Liver (tissue), 9 donors: ENCODE measurements around the gene ABAT. TPM values are rescaled to one million over a fixed set of nuclear protein-coding genes. Genes with fewer than 3 reads are reported as not detected.
"Not testable (repeated sequence)": the region's sequence is repeated elsewhere in the genome, so short reads cannot be mapped to it uniquely, and the experiment has no call there.

ENCODE experiments used
- DNase-seq: peaks from one replicate; pipeline ENCODE4 v3.0.0-alpha.2; 2017; ENCODE audit warnings: low spot score
- H3K27ac ChIP-seq, 2 donors: one replicate each; pipeline ENCODE4 v1.7.0; 2013; ENCODE audit warnings: inconsistent platforms in 2 of 2, low read length in 2 of 2, control low read depth in 1 of 2, low read depth in 1 of 2, mild to moderate bottlenecking in 1 of 2
- H3K27me3 ChIP-seq, 4 donors: one replicate each; pipeline versions ENCODE4 v1.6.1 to v1.7.0; 2013; ENCODE audit warnings: low read length in 3 of 4, inconsistent platforms in 1 of 4, mild to moderate bottlenecking in 1 of 4, moderate library complexity in 1 of 4; ENCODE audit not compliant: control insufficient read depth in 4 of 4, insufficient read depth in 4 of 4
- H3K36me3 ChIP-seq, 4 donors: one replicate each; pipeline versions ENCODE4 v1.6.1 to v1.7.0; 2013; ENCODE audit warnings: low read length in 3 of 4, mild to moderate bottlenecking in 3 of 4, low read depth in 1 of 4, moderate library complexity in 1 of 4; ENCODE audit not compliant: control insufficient read depth in 4 of 4, insufficient read depth in 3 of 4
- H3K4me1 ChIP-seq, 4 donors: one replicate each; pipeline versions ENCODE4 v1.6.1 to v1.7.0; 2013; ENCODE audit warnings: low read length in 3 of 4, mild to moderate bottlenecking in 3 of 4, moderate library complexity in 1 of 4; ENCODE audit not compliant: control insufficient read depth in 4 of 4, insufficient read depth in 4 of 4
- H3K4me3 ChIP-seq, 3 donors: one replicate each; pipeline versions ENCODE4 v1.6.1 to v1.7.0; 2013; ENCODE audit warnings: low read length in 3 of 3, control low read depth in 1 of 3, low read depth in 1 of 3, mild to moderate bottlenecking in 1 of 3
- H3K9ac ChIP-seq, 2 donors: one replicate each; pipeline ENCODE4 v1.7.0; 2013; ENCODE audit warnings: low read length in 2 of 2, mild to moderate bottlenecking in 2 of 2, moderate library complexity in 2 of 2, control low read depth in 1 of 2, low read depth in 1 of 2
- H3K9me3 ChIP-seq, 4 donors: one replicate each; pipeline versions ENCODE4 v1.6.1 to v1.7.0; 2013; ENCODE audit warnings: low read length in 3 of 4; ENCODE audit not compliant: control insufficient read depth in 4 of 4
- FOXA2 ChIP-seq: IDR thresholded peaks from 2 replicates; pipeline ENCODE4 v1.6.1; 2016; ENCODE audit warnings: antibody characterized with exemption
- GABPA ChIP-seq, 2 donors: IDR thresholded peaks in 1 of 2; conservative IDR thresholded peaks in 1 of 2; 2 replicates each; pipeline ENCODE4 v1.6.1; 2016; ENCODE audit warnings: antibody characterized with exemption in 2 of 2, mild to moderate bottlenecking in 1 of 2, moderate library complexity in 1 of 2
- HNF4A ChIP-seq, 2 donors: conservative IDR thresholded peaks; 2 replicates each; pipeline ENCODE4 v1.6.1; 2016; ENCODE audit warnings: antibody characterized with exemption in 2 of 2, mild to moderate bottlenecking in 2 of 2
- MAX ChIP-seq: IDR thresholded peaks from 2 replicates; pipeline ENCODE4 v1.6.1; 2016; ENCODE audit warnings: antibody characterized with exemption
- NR2F2 ChIP-seq: IDR thresholded peaks from 2 replicates; pipeline ENCODE4 v1.6.1; 2016; ENCODE audit warnings: antibody characterized with exemption
- REST ChIP-seq: IDR thresholded peaks from 2 replicates; pipeline ENCODE4 v1.6.1; 2016; ENCODE audit warnings: antibody characterized with exemption, mild to moderate bottlenecking
- RXRA ChIP-seq, 2 donors: IDR thresholded peaks; 2 replicates each; pipeline ENCODE4 v1.6.1; 2017 to 2018; ENCODE audit warnings: antibody characterized with exemption in 2 of 2, mild to moderate bottlenecking in 1 of 2
- SP1 ChIP-seq: IDR thresholded peaks from 2 replicates; pipeline ENCODE4 v1.6.1; 2018; ENCODE audit warnings: antibody characterized with exemption, mild to moderate bottlenecking
- YY1 ChIP-seq: IDR thresholded peaks from 2 replicates; pipeline ENCODE4 v1.6.1; 2016; ENCODE audit warnings: antibody characterized with exemption, mild to moderate bottlenecking
- WGBS: extraction: QIAGEN DNeasy Blood & Tissue Kit; methylation state at CpG from one replicate; pipeline ENCODE4 v1.1.7; 2013; 5-methylcytosine and 5-hydroxymethylcytosine counted together
- polyA plus RNA-seq, 2 donors: library from polyadenylated mRNA; stranded (reverse) in 1 of 2; unstranded in 1 of 2; fragments of 200-250 nt in 1 of 2; fragments of >200 nt in 1 of 2; fragmentation: Nextera tagmentation in 1 of 2; extraction: Ambion mirVana in 1 of 2; gene quantifications; one replicate each; pipeline versions ENCODE4 v1.2.1 to v1.2.3, GENCODE V29; 2013 to 2015
- total RNA-seq, 2 donors: library from RNA; depleted of rRNA; stranded (reverse); fragments of >200 nt; gene quantifications; one replicate each; pipeline ENCODE4 v1.2.3, GENCODE V29; 2014
- donor health status: healthy.
- donor health status: healthy.
- donor health status: healthy.
- donor health status: healthy.
- donor health status: healthy.

The ABAT gene
- total and polyA plus RNA-seq, 4 donors: 52.4 to 205 (median 141) TPM

- Histone ChIP-seq H3K9ac (peak overlapping the region; percentile 99 to 100), H3K9me3 (no peaks in the 10 kb centered on the region), H3K4me3 (peak overlapping the region; percentile 57 to 100 (median 100)), H3K27me3 (no peaks in the 10 kb centered on the region), H3K27ac (peak overlapping the region; percentile 96), H3K4me1 (peaks cover 5 to 60% (median 41%) of the 10 kb centered on the region in 4 donors), H3K36me3 (peaks cover 2 to 15% (median 10%) of the 10 kb centered on the region in 4 donors)
- WGBS: 43% methylated on average over 7 of the region's 7 CpGs
- TF ChIP-seq MAX: no peak
- no peak for DNase-seq
These were observed 124.2 kb downstream of the ABAT start for GRCh38 chr16:8798535-8799157.

- peaks cover 10 to 34% (median 33%) of the 10 kb centered on the region in 4 donors for H3K36me3 ChIP-seq
- peak; percentile 44 for TF ChIP-seq YY1
- peak; percentile 67 to 73 for TF ChIP-seq HNF4A (conservative IDR thresholded peaks at IDR 0.05)
- no peak for TF ChIP-seq FOXA2
- peak; percentile 31 for TF ChIP-seq SP1
- no peak for TF ChIP-seq MAX
- TF ChIP-seq RXRA (IDR thresholded peaks at IDR 0.05): peak; percentile 12 to 35
- TF ChIP-seq REST: peak; percentile 60
- no peaks in the 10 kb centered on the region for H3K9me3 ChIP-seq
- H3K4me3 ChIP-seq: no peak overlapping the region
- H3K4me1 ChIP-seq: peaks cover 5 to 38% (median 25%) of the 10 kb centered on the region in 4 donors
- no peak overlapping the region for H3K9ac ChIP-seq
- H3K27ac ChIP-seq: peak overlapping the region; percentile 4 to 65
- WGBS: 45% methylated on average over 4 of the region's 4 CpGs
- no peaks in the 10 kb centered on the region for H3K27me3 ChIP-seq
- no peak for DNase-seq
These were observed 127.3 kb downstream of the ABAT start for GRCh38 chr16:8801701-8802100.

- not testable (repeated sequence) for H3K9ac ChIP-seq, DNase-seq, H3K9me3 ChIP-seq, H3K27ac ChIP-seq, H3K27me3 ChIP-seq, H3K4me3 ChIP-seq
- 94% methylated on average over 12 of the region's 12 CpGs for WGBS
- peaks cover 15 to 49% (median 42%) of the 10 kb centered on the region in 4 donors for H3K36me3 ChIP-seq
- H3K4me1 ChIP-seq: peaks cover 5 to 36% (median 30%) of the 10 kb centered on the region in 4 donors
These were observed 129.3 kb downstream of the ABAT start for GRCh38 chr16:8803733-8804132.

GRCh38 chr16:8804313-8804712 lies 129.9 kb downstream of the ABAT start:
- no peak for DNase-seq
- Histone ChIP-seq H3K9me3 (no peaks in the 10 kb centered on the region), H3K27me3 (no peaks in the 10 kb centered on the region), H3K4me1 (peaks cover 3 to 36% (median 29%) of the 10 kb centered on the region in 4 donors), H3K9ac (no peak overlapping the region), H3K27ac (no peak overlapping the region), H3K36me3 (peaks cover 17 to 55% (median 44%) of the 10 kb centered on the region in 4 donors), H3K4me3 (no peak overlapping the region)
- TF ChIP-seq NR2F2 (no peak), GABPA (IDR thresholded peaks at IDR 0.05 in 1 of 2, conservative IDR thresholded peaks at IDR 0.05 in 1 of 2) (no peak), RXRA (IDR thresholded peaks at IDR 0.05) (no peak)
- 92% methylated on average over 6 of the region's 6 CpGs for WGBS
